Transverse colon (tissue), 4 donors: ENCODE measurements around the gene EXOC6. TPM values are rescaled to one million over a fixed set of nuclear protein-coding genes. Genes with fewer than 3 reads are reported as not detected.
A peak's percentile ranks its signal among the peaks of the same experiment; 100 is the strongest.

Experiments
- DNase-seq: peaks from one replicate; pipeline ENCODE4 v3.0.0-alpha.2; 2019
- H3K27ac ChIP-seq, 4 donors: fragments of 200-600 bp; sonication (generic); 2 replicates each; pipeline ENCODE4 v1.5.1; 2016 to 2018; ENCODE audit warnings: inconsistent platforms in 4 of 4
- H3K27me3 ChIP-seq: fragments of 200-600 bp; sonication (generic); 2 replicates; pipeline ENCODE4 v1.5.1; 2017; ENCODE audit warnings: inconsistent platforms
- H3K36me3 ChIP-seq, 4 donors: fragments of 200-600 bp; sonication (generic); 2 replicates each; pipeline ENCODE4 v1.5.1; 2017 to 2019; ENCODE audit warnings: inconsistent platforms in 4 of 4
- H3K4me1 ChIP-seq, 4 donors: fragments of 200-600 bp; sonication (generic); 2 replicates each; pipeline ENCODE4 v1.5.1; 2017 to 2020; ENCODE audit warnings: inconsistent platforms in 4 of 4
- H3K4me3 ChIP-seq, 4 donors: fragments of 200-600 bp; sonication (generic); 1 replicate in 1 of 4; 2 replicates in 3 of 4; pipeline versions ENCODE4 v1.5.1 to v1.6.1; 2017 to 2019; ENCODE audit warnings: inconsistent platforms in 4 of 4
- H3K9me3 ChIP-seq, 2 donors: fragments of 200-600 bp; sonication (generic); 2 replicates each; pipeline ENCODE4 v1.5.1; 2017 to 2019; ENCODE audit warnings: inconsistent platforms in 2 of 2
- CTCF ChIP-seq, 5 experiments: fragments of 200-600 bp in 3 of 5; fragments of 450-650 bp in 2 of 5; sonication (generic) in 3 of 5; IDR thresholded peaks; 1 replicate in 2 of 5; 2 replicates in 3 of 5; pipeline ENCODE4 v1.5.1; 2016 to 2017; ENCODE audit warnings: antibody characterized with exemption in 5 of 5, inconsistent platforms in 3 of 5, mild to moderate bottlenecking in 2 of 5, moderate library complexity in 1 of 5
- EP300 ChIP-seq: sonication (generic); formaldehyde crosslinking; IDR thresholded peaks from one replicate; pipeline ENCODE4 v1.6.1; 2017; ENCODE audit warnings: antibody characterized with exemption, low read depth
- POLR2A ChIP-seq: fragments of 450-650 bp; IDR thresholded peaks from one replicate; pipeline ENCODE4 v1.6.1; 2016; ENCODE audit warnings: antibody characterized with exemption, mild to moderate bottlenecking, moderate library complexity
- POLR2AphosphoS5 ChIP-seq, 3 donors: sonication (generic); formaldehyde crosslinking; IDR thresholded peaks; one replicate each; pipeline ENCODE4 v1.6.1; 2016; ENCODE audit warnings: antibody characterized with exemption in 3 of 3
- WGBS, 2 donors: methylation state at CpG; one replicate each; pipeline ENCODE4 v1.1.5; 2018; ENCODE audit warnings: low coverage in 1 of 2; 5-methylcytosine and 5-hydroxymethylcytosine counted together
- in situ Hi-C, 4 donors: fragments of 200-750 bp; cut with MboI; loops; one replicate each; pipeline versions ENCODE4 v1.15.0 to v1.15.1; 2017; ENCODE audit warnings: low sequenced_read_pairs in 3 of 4, low pct_ligation_motif_present in 1 of 4, low pct_unique_long_range_greater_than_20kb in 1 of 4
- intact Hi-C: fragments of 100-400 bp; cut with DNase I; formaldehyde crosslinking; loops from one replicate; pipeline ENCODE4 v1.15.1; 2023; ENCODE audit warnings: low total_unique reads
- total RNA-seq, 4 donors: library from RNA; depleted of rRNA; stranded (reverse); fragments of >200 nt; gene quantifications; one replicate each; pipeline ENCODE4 v1.1.0, GENCODE V29; 2016

The EXOC6 gene
- total RNA-seq, 4 donors from 2014 or later, result 1.9 to 13.1 (median 11.6) TPM

- intact Hi-C loops, result no loop called here
- Histone ChIP-seq H3K4me3 (no peak overlapping the region), H3K27me3 (no peaks in the 10 kb centered on the region), H3K36me3 (no peaks in the 10 kb centered on the region), H3K27ac (no peak overlapping the region), H3K9me3 (no peaks in the 10 kb centered on the region), H3K4me1 (peaks cover 2 to 56% (median 28%) of the 10 kb centered on the region in 4 donors)
- in situ Hi-C loops, result no loop called here
- no peak for DNase-seq
- TF ChIP-seq POLR2A (no peak), EP300 (no peak), POLR2AphosphoS5 (IDR thresholded peaks at IDR 0.05) (no peak), CTCF (IDR thresholded peaks at IDR 0.05) (no peak)
- 69 to 83% methylated on average over 1 of the region's 1 CpG for WGBS, 2 donors
Observed at GRCh38 chr10:93032809-93033137, 184.5 kb downstream of the EXOC6 start.

GRCh38 chr10:93034426-93034825, 186.1 kb downstream of the EXOC6 start:
- DNase-seq, result no peak

GRCh38 chr10:93039110-93039509, 190.8 kb downstream of the EXOC6 start:
- intact Hi-C loops (no loop called here), in situ Hi-C loops (no loop called here)
- Histone ChIP-seq H3K9me3 (no peaks in the 10 kb centered on the region), H3K4me3 (no peak overlapping the region), H3K27ac (no peak overlapping the region), H3K27me3 (no peaks in the 10 kb centered on the region), H3K36me3 (peaks cover 0 to 3% (median 0%) of the 10 kb centered on the region in 4 donors), H3K4me1 (peaks cover 1 to 23% (median 12%) of the 10 kb centered on the region in 4 donors)
- 80 to 97% methylated on average over 1 of the region's 1 CpG for whole genome bisulfite sequencing, 2 donors
- DNase-seq, result no peak
- TF ChIP-seq POLR2A (no peak), EP300 (no peak), POLR2AphosphoS5 (IDR thresholded peaks at IDR 0.05) (no peak)

More at GRCh38 chr10:93034426-93034825, 186.1 kb downstream of the EXOC6 start:
- peaks cover 0 to 3% (median 0%) of the 10 kb centered on the region in 4 donors for H3K36me3 ChIP-seq
- peaks cover 2 to 55% (median 28%) of the 10 kb centered on the region in 4 donors for H3K4me1 ChIP-seq
- WGBS, 2 donors, result 25 to 28% methylated on average over 1 of the region's 1 CpG
- H3K27ac ChIP-seq, result peak overlapping the region in 1 of 4 donors; percentile 61
- intact Hi-C loops, result no loop called here
- H3K9me3 ChIP-seq, result no peaks in the 10 kb centered on the region
- no peak for TF ChIP-seq EP300
- TF ChIP-seq CTCF (IDR thresholded peaks at IDR 0.05), result no peak
- no peak for TF ChIP-seq POLR2A
- TF ChIP-seq POLR2AphosphoS5 (IDR thresholded peaks at IDR 0.05), result no peak
- H3K27me3 ChIP-seq, result no peaks in the 10 kb centered on the region
- in situ Hi-C loops, result no loop called here
- no peak overlapping the region for H3K4me3 ChIP-seq

GRCh38 chr10:93039721-93040120, 191.4 kb downstream of the EXOC6 start:
- intact Hi-C loops (no loop called here), in situ Hi-C loops (no loop called here)
- H3K4me1 ChIP-seq, result peaks cover 0 to 16% (median 7%) of the 10 kb centered on the region in 4 donors
- WGBS, 2 donors, result 17 to 24% methylated on average over 3 of the region's 3 CpGs
- H3K36me3 ChIP-seq, result peaks cover 0 to 3% (median 0%) of the 10 kb centered on the region in 4 donors
- H3K27ac ChIP-seq, result no peak overlapping the region
- no peaks in the 10 kb centered on the region for H3K9me3 ChIP-seq
- no peak for DNase-seq
- TF ChIP-seq CTCF (IDR thresholded peaks at IDR 0.05), result peak in 4 of 5 experiments; percentile 24 to 41 (median 36)
- no peak for TF ChIP-seq EP300
- no peak overlapping the region for H3K4me3 ChIP-seq
- H3K27me3 ChIP-seq, result no peaks in the 10 kb centered on the region

GRCh38 chr10:93054486-93054885, 206.2 kb downstream of the EXOC6 start:
- WGBS, 2 donors, result 94 to 97% methylated on average over 3 of the region's 3 CpGs
- H3K27me3 ChIP-seq, result peaks cover 13% of the 10 kb centered on the region

More at GRCh38 chr10:93054486-93054885, 206.2 kb downstream of the EXOC6 start:
- no peak overlapping the region for H3K4me3 ChIP-seq
- in situ Hi-C loops (no loop called here), intact Hi-C loops (no loop called here)
- no peaks in the 10 kb centered on the region for H3K4me1 ChIP-seq
- no peak overlapping the region for H3K27ac ChIP-seq
- DNase-seq, result no peak
- H3K9me3 ChIP-seq, result no peaks in the 10 kb centered on the region
- TF ChIP-seq POLR2A, result no peak
- no peak for TF ChIP-seq CTCF (IDR thresholded peaks at IDR 0.05)
- no peak for TF ChIP-seq POLR2AphosphoS5 (IDR thresholded peaks at IDR 0.05)
- TF ChIP-seq EP300, result no peak
- no peaks in the 10 kb centered on the region for H3K36me3 ChIP-seq
